ENCODE data around the gene LIAS.

The LIAS gene

GRCh38 chr4:39495446-39496213 lies 36.8 kb downstream of the LIAS start:
- 0 out of 2 replicates have a peak, but pooled peaks have one; percentile 12 for TF ChIP-seq NFIC (IDR thresholded peaks at IDR 0.05)
- no peak for TF ChIP-seq CREB1 (IDR thresholded peaks at IDR 0.05; ENCODE audit: low read depth)

GRCh38 chr4:39497909-39498726 lies 39.3 kb downstream of the LIAS start:
- no peak for TF ChIP-seq TAF1 (IDR thresholded peaks at IDR 0.05; ENCODE audit: low read depth)

GRCh38 chr4:39498727-39499020 lies 39.8 kb downstream of the LIAS start:
- TF ChIP-seq EGR1 (IDR thresholded peaks at IDR 0.05) = no peak
- TF ChIP-seq CEBPB (IDR thresholded peaks at IDR 0.05) = no peak
- no peak for TF ChIP-seq MAX (IDR thresholded peaks at IDR 0.05)
- TF ChIP-seq YY1 (IDR thresholded peaks at IDR 0.05; ENCODE audit: low read depth) = no peak
- TF ChIP-seq RAD21 (IDR thresholded peaks at IDR 0.05; ENCODE audit: low read depth) = no peak
- no peak for TF ChIP-seq TCF12 (IDR thresholded peaks at IDR 0.05; ENCODE audit: low read depth)
- no peak for TF ChIP-seq NFIC (IDR thresholded peaks at IDR 0.05)
- TF ChIP-seq CREB1 (IDR thresholded peaks at IDR 0.05; ENCODE audit: low read depth) = no peak
- TF ChIP-seq, protein P1, sequence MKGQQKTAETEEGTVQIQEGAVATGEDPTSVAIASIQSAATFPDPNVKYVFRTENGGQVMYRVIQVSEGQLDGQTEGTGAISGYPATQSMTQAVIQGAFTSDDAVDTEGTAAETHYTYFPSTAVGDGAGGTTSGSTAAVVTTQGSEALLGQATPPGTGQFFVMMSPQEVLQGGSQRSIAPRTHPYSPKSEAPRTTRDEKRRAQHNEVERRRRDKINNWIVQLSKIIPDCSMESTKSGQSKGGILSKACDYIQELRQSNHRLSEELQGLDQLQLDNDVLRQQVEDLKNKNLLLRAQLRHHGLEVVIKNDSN (IDR thresholded peaks at IDR 0.05) = no peak

- no peak for TF ChIP-seq CREB1 (IDR thresholded peaks at IDR 0.05; ENCODE audit: low read depth)
- TF ChIP-seq, protein P2, sequence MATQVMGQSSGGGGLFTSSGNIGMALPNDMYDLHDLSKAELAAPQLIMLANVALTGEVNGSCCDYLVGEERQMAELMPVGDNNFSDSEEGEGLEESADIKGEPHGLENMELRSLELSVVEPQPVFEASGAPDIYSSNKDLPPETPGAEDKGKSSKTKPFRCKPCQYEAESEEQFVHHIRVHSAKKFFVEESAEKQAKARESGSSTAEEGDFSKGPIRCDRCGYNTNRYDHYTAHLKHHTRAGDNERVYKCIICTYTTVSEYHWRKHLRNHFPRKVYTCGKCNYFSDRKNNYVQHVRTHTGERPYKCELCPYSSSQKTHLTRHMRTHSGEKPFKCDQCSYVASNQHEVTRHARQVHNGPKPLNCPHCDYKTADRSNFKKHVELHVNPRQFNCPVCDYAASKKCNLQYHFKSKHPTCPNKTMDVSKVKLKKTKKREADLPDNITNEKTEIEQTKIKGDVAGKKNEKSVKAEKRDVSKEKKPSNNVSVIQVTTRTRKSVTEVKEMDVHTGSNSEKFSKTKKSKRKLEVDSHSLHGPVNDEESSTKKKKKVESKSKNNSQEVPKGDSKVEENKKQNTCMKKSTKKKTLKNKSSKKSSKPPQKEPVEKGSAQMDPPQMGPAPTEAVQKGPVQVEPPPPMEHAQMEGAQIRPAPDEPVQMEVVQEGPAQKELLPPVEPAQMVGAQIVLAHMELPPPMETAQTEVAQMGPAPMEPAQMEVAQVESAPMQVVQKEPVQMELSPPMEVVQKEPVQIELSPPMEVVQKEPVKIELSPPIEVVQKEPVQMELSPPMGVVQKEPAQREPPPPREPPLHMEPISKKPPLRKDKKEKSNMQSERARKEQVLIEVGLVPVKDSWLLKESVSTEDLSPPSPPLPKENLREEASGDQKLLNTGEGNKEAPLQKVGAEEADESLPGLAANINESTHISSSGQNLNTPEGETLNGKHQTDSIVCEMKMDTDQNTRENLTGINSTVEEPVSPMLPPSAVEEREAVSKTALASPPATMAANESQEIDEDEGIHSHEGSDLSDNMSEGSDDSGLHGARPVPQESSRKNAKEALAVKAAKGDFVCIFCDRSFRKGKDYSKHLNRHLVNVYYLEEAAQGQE (IDR thresholded peaks at IDR 0.05; ENCODE audit: low read depth) = no peak
- TF ChIP-seq MAX (IDR thresholded peaks at IDR 0.05) = no peak
- TF ChIP-seq RAD21 (IDR thresholded peaks at IDR 0.05; ENCODE audit: low read depth) = no peak
- TF ChIP-seq NFIC (IDR thresholded peaks at IDR 0.05) = no peak
- no peak for TF ChIP-seq CEBPB (IDR thresholded peaks at IDR 0.05)
- TF ChIP-seq TAF1 (IDR thresholded peaks at IDR 0.05; ENCODE audit: low read depth) = no peak
- TF ChIP-seq TEAD4 (IDR thresholded peaks at IDR 0.05) = no peak
- no peak for TF ChIP-seq FOXM1 (IDR thresholded peaks at IDR 0.05; ENCODE audit: borderline replicate concordance, low read depth)
- TF ChIP-seq EP300 (IDR thresholded peaks at IDR 0.05; ENCODE audit: borderline replicate concordance) = no peak
- TF ChIP-seq ZBTB7A (IDR thresholded peaks at IDR 0.05; ENCODE audit: low read depth) = no peak
- TF ChIP-seq, protein P1 (IDR thresholded peaks at IDR 0.05) = no peak
- no peak for TF ChIP-seq EGR1 (IDR thresholded peaks at IDR 0.05)
Observed at GRCh38 chr4:39502019-39502663, 43.3 kb downstream of the LIAS start.

- TF ChIP-seq NFIC (IDR thresholded peaks at IDR 0.05) (no peak), CREB1 (IDR thresholded peaks at IDR 0.05; ENCODE audit: low read depth) (no peak), ZBTB7A (IDR thresholded peaks at IDR 0.05; ENCODE audit: low read depth) (no peak)
Observed at GRCh38 chr4:39504538-39504937, 45.7 kb downstream of the LIAS start.

DNA sequence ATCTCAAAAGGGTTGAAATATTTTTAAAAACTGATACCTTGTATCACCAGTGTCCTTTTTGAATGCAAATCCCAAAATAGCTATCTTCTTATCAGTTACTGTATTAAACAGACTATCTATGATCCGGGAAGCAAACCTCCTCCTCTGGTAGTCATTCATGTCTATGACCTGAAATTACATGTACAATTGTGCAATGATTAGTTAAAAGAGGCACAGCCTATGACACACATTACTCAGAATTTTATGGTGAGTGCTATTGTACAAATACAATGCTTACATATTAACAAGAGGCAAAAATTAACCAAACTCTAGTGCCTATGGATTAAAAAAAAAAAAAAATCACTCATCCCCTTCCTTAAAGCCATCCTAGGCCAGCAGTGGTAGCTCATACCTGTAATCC lies 46.7 kb downstream of the LIAS start:
- TF ChIP-seq TEAD4 (IDR thresholded peaks at IDR 0.05) = no peak
- no peak for TF ChIP-seq CEBPB (IDR thresholded peaks at IDR 0.05)
- no peak for TF ChIP-seq FOXM1 (IDR thresholded peaks at IDR 0.05; ENCODE audit: borderline replicate concordance, low read depth)
- no peak for TF ChIP-seq YY1 (IDR thresholded peaks at IDR 0.05; ENCODE audit: low read depth)
- no peak for TF ChIP-seq EP300 (IDR thresholded peaks at IDR 0.05; ENCODE audit: borderline replicate concordance)
- TF ChIP-seq, protein P1 (IDR thresholded peaks at IDR 0.05) = no peak
- TF ChIP-seq EGR1 (IDR thresholded peaks at IDR 0.05) = no peak
- TF ChIP-seq, protein P2 (IDR thresholded peaks at IDR 0.05; ENCODE audit: low read depth) = no peak
- no peak for TF ChIP-seq ZBTB7A (IDR thresholded peaks at IDR 0.05; ENCODE audit: low read depth)
- TF ChIP-seq CREB1 (IDR thresholded peaks at IDR 0.05; ENCODE audit: low read depth) = no peak
- no peak for TF ChIP-seq NFIC (IDR thresholded peaks at IDR 0.05)
- no peak for TF ChIP-seq TCF12 (IDR thresholded peaks at IDR 0.05; ENCODE audit: low read depth)
- TF ChIP-seq TAF1 (IDR thresholded peaks at IDR 0.05; ENCODE audit: low read depth) = no peak
- no peak for TF ChIP-seq MAX (IDR thresholded peaks at IDR 0.05)
- TF ChIP-seq RAD21 (IDR thresholded peaks at IDR 0.05; ENCODE audit: low read depth) = no peak

Measured in Ishikawa (cell line).